Kidney (tissue), 14 donors: ENCODE results near the gene ZNF648. TPM values are rescaled to one million over a fixed set of nuclear protein-coding genes. Genes with fewer than 3 reads are reported as not detected.

Experiments used
- DNase-seq, 5 donors: peaks; one replicate each; pipeline ENCODE4 v3.0.0-alpha.2; 2013 to 2020
- FAIRE-seq: peaks from 2 replicates; lab custom pipeline; 2012; peaks lifted over from hg19 to GRCh38; lab: Jason Lieb, UNC
- H3K27ac ChIP-seq, 2 donors: one replicate each; pipeline ENCODE4 v1.7.0; 2013; ENCODE audit warnings: low read depth in 2 of 2, low read length in 2 of 2, inconsistent platforms in 1 of 2
- H3K27me3 ChIP-seq: one replicate; pipeline ENCODE4 v1.7.1; 2013; ENCODE audit warnings: low read length, inconsistent platforms; ENCODE audit not compliant: control insufficient read depth, insufficient read depth
- H3K36me3 ChIP-seq, 3 donors: one replicate each; pipeline versions ENCODE4 v1.7.0 to v1.7.1; 2013; ENCODE audit warnings: low read length in 3 of 3, control low read depth in 1 of 3, inconsistent platforms in 1 of 3; ENCODE audit not compliant: insufficient read depth in 3 of 3, control insufficient read depth in 2 of 3
- H3K4me1 ChIP-seq, 3 donors: one replicate each; pipeline versions ENCODE4 v1.7.0 to v1.7.1; 2013; ENCODE audit warnings: low read length in 3 of 3, inconsistent platforms in 1 of 3, low read depth in 1 of 3; ENCODE audit not compliant: control insufficient read depth in 2 of 3, insufficient read depth in 2 of 3
- H3K4me3 ChIP-seq, 3 donors: one replicate each; pipeline versions ENCODE4 v1.7.0 to v1.8.1; 2013; ENCODE audit warnings: low read length in 3 of 3, control low read depth in 1 of 3, inconsistent platforms in 1 of 3
- H3K9ac ChIP-seq, 3 donors: one replicate each; pipeline versions ENCODE4 v1.7.0 to v1.7.1; 2013; ENCODE audit warnings: low read length in 3 of 3, control low read depth in 1 of 3, inconsistent platforms in 1 of 3
- H3K9me3 ChIP-seq, 3 donors: one replicate each; pipeline versions ENCODE4 v1.7.0 to v1.7.1; 2013; ENCODE audit warnings: low read length in 3 of 3, control low read depth in 1 of 3, inconsistent platforms in 1 of 3; ENCODE audit not compliant: control insufficient read depth in 2 of 3, insufficient read depth in 1 of 3
- intact Hi-C: fragments of 100-400 bp; cut with DNase I; formaldehyde crosslinking; loops from one replicate; pipeline ENCODE4 v1.11.1; 2022
- polyA plus RNA-seq: library from polyadenylated mRNA; stranded (reverse); fragments of 350-450 nt; fragmentation: Illumina TruSeq; extraction: RNeasy Lipid Tissue Mini Kit (QIAGEN cat#74804); gene quantifications from one replicate; pipeline ENCODE4 v1.2.3, GENCODE V29; 2014; ENCODE audit warnings: low read depth, low replicate concordance; ENCODE audit not compliant: insufficient read depth
- total RNA-seq: library from RNA; stranded (reverse); fragmentation: NEBNext Ultra II Directional; extraction: Animal tissue kit (Norgen Biotek cat#: 25700); gene quantifications from one replicate; pipeline ENCODE4 v1.2.1, GENCODE V29; 2021
- TF ChIP-seq, protein P1 (sequence below): IDR thresholded peaks from 3 replicates; pipeline ENCODE4 v1.5.1; 2012; ENCODE audit warnings: mild to moderate bottlenecking, moderate library complexity, borderline replicate concordance; ENCODE audit not compliant: insufficient read depth; ENCODE audit errors: extremely low read depth
- donor health status: control.
- donor health status: control.
- donor health status: control.
- donor health status: control.
- donor health status: control.
- donor health status: DM: yes; HTN: yes; CAD: no.
- donor health status: Normal renal cell carcinoma (clear cell type).

Gene ZNF648
- total and polyA plus RNA-seq, 2 donors from 2014 or later, result not detected

DNA sequence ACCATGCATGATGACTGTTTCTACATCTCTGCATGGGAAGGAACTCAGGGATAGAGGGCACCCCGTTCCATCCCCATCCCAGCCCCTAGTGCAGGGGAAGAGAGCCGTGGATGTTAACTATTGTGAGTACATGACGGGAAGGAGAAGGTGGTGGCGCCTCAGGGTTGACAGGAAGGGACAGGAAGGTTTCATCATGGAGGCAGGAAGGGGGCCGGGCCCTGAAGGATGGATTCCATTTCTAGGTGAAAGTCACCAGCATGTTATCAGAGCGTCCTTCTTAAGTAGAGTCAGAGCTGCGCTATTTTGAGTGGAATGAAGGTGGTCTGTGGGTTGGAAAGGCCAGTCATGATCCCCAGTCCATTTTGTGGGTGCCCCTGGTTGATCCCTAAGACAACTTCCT, 25.1 kb upstream of the ZNF648 start:
- H3K27me3 ChIP-seq, result no peaks in the 10 kb centered on the region
- intact Hi-C loops, result loop anchor here (10.0 kb wide), 1 partner anchor 318 kb away; the partner anchor contains the start of gene TEDDM1
- H3K9me3 ChIP-seq, result no peaks in the 10 kb centered on the region
- DNase-seq (no peak), FAIRE-seq (no peak)
- no peak overlapping the region for H3K27ac ChIP-seq
- H3K36me3 ChIP-seq, result no peaks in the 10 kb centered on the region
- H3K4me1 ChIP-seq, result peaks cover 0 to 4% (median 0%) of the 10 kb centered on the region in 3 donors
- no peak overlapping the region for H3K4me3 ChIP-seq
- no peak overlapping the region for H3K9ac ChIP-seq
- TF ChIP-seq, protein P1, sequence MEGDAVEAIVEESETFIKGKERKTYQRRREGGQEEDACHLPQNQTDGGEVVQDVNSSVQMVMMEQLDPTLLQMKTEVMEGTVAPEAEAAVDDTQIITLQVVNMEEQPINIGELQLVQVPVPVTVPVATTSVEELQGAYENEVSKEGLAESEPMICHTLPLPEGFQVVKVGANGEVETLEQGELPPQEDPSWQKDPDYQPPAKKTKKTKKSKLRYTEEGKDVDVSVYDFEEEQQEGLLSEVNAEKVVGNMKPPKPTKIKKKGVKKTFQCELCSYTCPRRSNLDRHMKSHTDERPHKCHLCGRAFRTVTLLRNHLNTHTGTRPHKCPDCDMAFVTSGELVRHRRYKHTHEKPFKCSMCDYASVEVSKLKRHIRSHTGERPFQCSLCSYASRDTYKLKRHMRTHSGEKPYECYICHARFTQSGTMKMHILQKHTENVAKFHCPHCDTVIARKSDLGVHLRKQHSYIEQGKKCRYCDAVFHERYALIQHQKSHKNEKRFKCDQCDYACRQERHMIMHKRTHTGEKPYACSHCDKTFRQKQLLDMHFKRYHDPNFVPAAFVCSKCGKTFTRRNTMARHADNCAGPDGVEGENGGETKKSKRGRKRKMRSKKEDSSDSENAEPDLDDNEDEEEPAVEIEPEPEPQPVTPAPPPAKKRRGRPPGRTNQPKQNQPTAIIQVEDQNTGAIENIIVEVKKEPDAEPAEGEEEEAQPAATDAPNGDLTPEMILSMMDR, result no peak

DNA sequence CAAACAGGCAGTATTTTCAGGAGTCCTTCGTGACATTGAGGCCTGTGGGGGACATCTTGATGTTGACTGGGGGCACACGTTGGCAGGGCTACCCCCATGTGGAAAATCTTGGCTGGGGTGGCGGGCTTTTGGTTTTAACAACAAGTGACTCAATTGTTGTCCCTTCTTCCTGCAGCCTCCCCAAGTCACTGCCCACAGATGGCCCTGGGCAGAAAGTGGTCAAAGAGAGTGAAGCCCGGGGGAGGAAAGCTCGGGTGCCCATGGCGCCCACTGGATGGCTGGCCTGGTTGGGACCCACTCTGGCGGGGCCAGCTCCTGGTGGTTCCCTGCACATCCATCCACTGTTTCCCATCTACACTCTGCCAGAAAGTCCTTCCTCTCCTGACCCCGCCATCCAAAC, 24.6 kb upstream of the ZNF648 start:
- FAIRE-seq, result no peak
- Histone ChIP-seq H3K4me1 (peaks cover 0 to 4% (median 0%) of the 10 kb centered on the region in 3 donors), H3K36me3 (no peaks in the 10 kb centered on the region), H3K27me3 (no peaks in the 10 kb centered on the region), H3K9me3 (no peaks in the 10 kb centered on the region), H3K27ac (no peak overlapping the region), H3K4me3 (no peak overlapping the region), H3K9ac (no peak overlapping the region)
- intact Hi-C loops, result loop anchor here (10.0 kb wide), 1 partner anchor 319 kb away; the partner anchor contains the start of gene TEDDM1
- peak in 1 of 5 donors; percentile 49 for DNase-seq
- TF ChIP-seq, protein P1, result no peak

DNA sequence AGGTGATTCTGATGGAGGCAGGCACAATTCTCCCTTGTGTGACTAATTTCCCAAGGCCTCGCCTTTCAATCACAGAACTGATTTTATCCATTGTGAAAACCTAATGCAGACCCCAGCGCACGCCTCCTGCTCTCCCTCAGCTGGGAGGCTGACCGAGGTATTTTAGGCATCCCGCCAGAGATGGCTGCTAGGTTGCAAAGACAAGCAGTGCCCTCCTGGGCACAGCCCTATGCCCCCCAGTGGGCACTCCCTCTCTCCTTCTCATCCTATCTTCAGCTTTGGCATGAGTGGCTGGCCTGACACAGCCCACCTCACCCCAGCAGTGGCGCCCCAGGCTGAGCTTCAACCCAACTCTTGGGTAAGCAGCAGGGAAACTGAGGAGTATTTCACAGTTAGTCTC, 24.2 kb upstream of the ZNF648 start:
- Histone ChIP-seq H3K4me1 (peaks cover 0 to 4% (median 0%) of the 10 kb centered on the region in 3 donors), H3K9ac (no peak overlapping the region), H3K36me3 (no peaks in the 10 kb centered on the region), H3K9me3 (no peaks in the 10 kb centered on the region), H3K27me3 (no peaks in the 10 kb centered on the region), H3K4me3 (no peak overlapping the region), H3K27ac (no peak overlapping the region)
- DNase-seq (no peak), FAIRE-seq (no peak)
- TF ChIP-seq, protein P1, result no peak
- intact Hi-C loops, result loop anchor here (10.0 kb wide), 1 partner anchor 319 kb away; the partner anchor contains the start of gene TEDDM1
